GM19025 (cell line): ENCODE measurements around the gene DACT1.

Source experiments
- ATAC-seq: cut with Tn5 transposase; IDR thresholded peaks from one replicate; pipeline ENCODE4 v1.9.1; 2021; ENCODE audit warnings: mild to moderate bottlenecking, low read depth, moderate library complexity; ENCODE audit not compliant: unreplicated experiment

Gene DACT1

DNA sequence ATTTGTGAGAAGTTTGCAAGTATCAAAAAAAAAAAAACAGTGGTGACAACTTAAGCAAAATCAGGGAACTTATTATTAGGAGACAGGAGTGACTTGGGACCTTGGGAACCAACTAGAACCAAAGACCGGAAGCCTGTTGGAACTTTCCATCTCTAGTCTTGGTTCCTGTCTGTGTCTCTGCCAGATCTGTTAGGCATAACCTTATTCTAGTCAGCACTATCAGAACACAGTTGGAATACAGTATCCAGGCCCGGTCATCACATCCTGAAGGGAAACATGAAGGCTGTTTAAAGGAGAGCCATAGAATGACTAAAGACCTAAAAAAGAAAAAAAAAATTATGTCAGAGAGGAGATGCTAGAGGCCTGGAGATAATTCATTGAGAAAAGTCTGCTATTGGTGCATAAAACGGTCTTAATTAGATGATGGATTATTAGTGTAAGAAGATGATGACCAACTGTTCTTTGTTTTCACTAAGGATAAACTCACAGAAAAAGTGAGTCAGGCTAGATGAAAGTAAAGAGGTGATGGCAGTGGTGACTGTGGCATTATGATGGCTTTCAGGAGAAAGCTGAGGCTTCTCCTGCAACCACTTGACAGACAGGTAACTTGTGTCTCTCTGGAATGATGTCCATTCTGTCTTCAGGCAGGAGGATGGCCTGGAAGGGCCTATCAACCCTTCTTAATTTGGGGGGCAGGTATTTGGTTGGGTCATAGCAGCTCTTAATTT, 28.2 kb downstream of the DACT1 start:
- no peak for ATAC-seq

DNA sequence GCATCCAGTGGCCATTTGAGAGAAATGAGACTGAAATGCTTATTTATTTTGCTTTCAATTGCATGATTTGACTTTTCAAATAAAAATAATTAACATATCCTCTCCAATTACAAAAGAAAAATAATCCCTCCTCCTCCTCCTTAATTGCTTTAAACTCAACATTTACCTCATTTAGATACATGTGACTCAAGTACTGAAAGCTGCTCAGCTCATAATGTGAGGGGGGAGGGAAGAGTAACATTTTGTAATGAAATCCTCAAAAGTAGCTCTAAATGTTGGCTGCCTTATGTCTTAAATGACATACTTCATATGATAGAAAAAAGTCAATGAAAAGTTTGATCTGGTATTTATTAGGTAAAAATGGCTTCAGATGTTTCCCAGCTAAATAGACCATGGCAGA, 29.0 kb downstream of the DACT1 start:
- no peak for ATAC-seq

DNA sequence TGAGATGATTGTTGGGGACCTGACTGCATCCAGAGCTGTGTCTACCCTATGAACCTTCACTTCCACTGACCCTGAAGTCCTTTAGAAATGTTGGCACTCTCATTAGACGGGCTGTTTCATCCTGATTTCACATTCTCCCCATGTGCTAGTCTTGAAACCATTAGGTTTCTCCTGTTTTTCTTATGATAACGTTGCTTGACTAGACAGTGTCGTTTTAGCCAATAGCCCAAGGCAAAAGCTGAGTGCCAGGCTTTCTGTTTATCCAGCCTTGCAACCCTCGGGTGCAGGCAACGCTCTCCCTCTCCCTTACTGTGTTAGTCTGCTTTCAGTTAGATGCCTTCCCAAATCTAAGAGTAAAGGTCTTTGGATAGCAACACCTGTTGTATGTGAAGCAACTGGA, 30.1 kb downstream of the DACT1 start:
- ATAC-seq = no peak

DNA sequence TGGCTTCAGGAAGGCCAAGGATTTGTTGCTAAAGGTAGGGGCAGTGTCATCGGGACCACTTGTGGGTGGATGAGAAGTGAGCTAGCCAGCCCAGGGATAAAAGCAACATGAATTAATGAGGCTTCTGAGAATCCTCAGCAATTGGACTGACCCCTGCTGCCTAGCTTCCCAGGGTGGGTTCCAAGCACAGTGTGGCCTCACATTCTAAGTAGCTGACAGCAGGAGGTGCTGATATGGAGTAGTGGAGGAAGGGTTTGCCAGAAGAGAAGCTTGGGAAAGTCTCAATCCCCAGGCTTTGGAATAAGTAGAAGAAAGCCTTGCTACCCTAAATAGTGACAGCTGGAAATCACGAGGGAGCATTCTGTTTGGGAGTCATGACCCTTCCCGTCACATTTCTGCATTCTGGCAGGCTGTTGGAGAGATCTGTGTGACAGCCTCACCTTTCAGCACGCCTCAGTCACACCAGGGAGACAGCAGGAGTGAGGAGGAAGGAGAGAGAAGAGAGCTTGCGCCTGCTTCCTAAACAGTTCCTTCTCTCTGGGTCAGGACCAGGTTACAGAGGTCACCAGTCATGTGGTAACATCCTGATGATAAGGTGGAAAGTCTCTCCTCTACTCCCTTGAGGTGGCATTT, 31.2 kb downstream of the DACT1 start:
- ATAC-seq = no peak

DNA sequence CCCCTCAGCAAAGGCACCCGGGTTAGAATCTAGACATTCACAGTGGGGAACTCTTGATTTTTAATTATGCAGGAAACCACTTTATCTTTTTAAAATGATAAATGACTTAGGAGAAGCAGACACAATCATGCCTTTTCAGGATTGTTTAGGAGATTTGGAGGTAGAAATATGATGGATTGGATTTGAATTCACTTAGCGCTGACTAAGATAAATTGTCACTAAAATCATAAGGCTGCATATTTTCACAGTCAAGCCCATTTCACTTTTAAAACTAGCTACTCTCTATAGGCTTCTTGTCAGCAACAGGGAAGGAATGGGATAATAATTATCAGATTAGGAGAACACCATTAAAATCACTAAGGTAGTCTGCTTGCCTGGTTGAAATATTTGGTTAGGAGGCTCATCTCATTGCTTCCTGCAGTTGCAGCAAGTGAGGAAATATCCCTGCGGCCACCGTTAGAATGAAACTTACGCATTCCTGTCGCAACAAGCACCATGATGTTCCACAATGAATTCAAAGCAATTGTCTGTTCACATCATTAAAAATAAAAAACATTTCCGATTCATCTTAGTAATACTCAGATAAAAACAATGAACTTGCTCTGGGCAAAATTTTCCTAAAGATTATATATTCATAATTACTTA, 31.9 kb downstream of the DACT1 start:
- ATAC-seq = no peak

DNA sequence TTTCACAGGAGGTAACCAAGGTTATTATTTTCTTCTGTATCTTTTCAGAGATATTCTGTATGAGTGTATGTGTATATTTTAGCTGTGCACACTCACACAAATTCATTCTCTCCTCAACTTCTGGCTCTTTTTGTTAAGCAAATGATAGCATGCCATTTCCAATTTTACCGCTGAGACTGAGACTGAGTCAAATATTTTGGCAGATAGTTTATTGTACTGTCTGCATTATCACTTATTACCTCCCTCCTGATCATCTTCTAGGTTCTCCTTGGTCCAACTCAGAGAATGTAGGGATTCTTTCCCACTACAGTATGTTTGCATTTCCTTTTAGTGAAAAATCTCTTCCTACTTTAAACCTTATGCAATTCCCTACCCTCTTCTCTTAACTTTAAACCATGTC, 33.3 kb downstream of the DACT1 start:
- no peak for ATAC-seq

DNA sequence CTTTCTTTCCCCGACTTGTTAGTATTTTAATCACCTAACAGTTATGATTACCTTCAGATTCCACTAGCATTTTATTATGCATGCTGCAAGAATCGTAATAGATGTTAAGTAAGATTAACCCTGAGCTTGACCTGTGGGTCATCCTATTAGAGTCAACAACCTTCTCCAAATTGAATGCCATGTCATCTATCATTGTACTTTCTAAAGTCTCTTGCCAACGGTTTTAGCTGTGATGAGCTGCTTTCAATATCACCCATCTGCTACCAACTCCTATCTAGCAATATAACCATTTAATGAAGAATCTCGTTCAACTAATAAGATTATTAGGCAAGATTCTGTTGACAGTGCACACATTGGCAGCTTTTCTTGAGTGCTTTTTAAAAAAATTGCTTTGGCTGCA, 33.7 kb downstream of the DACT1 start:
- ATAC-seq = no peak

DNA sequence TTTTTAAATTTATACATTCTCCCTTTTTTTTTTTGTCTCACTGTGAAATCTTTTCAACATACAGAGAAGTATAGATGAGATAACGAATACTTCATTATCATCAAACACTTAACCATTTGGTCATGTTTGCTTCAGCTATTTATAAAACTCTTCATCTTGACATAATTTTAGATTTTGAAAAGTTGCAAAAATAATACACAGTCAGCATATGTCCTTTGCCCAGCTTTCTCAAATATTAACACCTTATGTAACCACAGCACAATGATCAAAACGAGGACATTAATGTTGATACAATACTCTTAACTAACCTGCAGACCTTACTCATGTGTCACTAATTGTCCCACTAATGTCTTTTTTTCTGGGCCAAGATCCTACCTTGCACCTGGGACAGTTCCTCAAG, 36.0 kb downstream of the DACT1 start:
- no peak for ATAC-seq

DNA sequence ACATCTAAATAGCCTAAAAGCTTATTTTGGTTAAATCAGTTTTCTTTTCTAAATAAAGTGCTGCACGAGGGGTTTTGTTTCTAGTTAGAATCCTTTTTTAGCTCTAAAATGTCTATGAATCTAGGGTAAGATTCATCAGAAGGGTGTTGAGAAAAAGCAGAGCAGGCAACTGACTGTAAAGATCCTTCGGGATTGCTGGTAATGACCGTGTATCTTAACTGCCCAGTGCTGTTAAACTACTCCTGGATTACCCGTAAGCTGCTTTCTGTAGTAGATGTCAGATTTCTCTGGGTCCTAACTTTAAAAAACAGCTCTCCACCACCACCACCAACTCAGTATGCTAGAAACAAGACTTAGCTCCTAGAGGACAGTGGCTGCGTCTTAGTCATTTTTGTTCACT, 39.2 kb downstream of the DACT1 start:
- no peak for ATAC-seq

DNA sequence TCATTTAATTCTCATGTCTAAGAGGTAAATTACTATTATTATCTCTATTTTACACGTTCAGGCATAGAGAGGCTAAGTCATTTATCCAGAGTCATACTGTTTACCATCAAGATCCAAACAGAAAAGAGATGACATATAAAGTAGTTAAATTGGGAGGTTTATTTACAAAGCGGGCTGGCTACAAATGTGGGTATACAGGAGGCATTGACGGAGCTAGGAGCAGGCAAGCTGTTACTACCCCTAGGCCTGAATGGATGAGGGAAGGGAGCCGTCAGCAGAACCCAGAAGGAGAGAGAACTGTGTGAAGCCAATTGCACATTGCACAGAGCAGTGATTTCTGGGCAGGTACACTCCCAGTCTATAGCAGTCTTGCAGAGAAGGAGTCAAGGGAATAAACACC, 39.8 kb downstream of the DACT1 start:
- ATAC-seq = no peak

DNA sequence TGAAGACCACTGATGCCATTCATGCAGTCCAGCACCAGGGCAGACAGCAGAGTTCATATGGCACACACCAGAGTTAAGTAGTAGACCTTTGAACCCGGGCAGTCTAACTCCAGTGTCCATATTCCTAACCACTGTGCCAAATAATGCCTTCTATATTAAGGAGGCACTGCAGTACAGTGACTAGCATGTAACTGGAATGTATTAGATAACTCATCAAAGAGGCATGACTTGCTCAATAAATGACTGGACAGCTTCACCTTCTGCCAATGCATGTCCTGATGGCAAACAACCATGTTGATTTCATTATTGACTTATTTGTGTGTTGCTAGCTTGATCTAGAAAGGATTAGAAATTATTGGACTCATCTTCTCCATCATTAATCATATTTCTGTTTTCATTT, 40.2 kb downstream of the DACT1 start:
- ATAC-seq = no peak

DNA sequence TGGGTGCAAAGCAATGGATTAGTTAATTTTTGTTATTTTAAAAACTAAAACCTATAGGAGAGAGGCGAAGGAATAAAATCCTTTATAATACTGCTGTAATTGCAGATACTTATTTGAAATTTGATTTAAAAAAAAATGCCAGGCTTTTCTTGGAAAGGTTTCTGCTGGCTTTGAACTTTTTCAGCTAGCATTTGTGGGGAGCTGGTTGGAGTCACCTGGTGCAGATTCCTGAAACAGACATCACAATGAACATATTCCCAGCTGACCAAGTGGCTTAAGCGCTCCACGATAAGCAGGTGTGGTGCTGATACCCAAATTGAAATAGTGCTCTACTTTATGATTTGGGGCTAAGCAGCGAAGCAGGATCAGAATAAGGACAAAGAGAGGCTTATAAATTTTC, 42.9 kb downstream of the DACT1 start:
- no peak for ATAC-seq

DNA sequence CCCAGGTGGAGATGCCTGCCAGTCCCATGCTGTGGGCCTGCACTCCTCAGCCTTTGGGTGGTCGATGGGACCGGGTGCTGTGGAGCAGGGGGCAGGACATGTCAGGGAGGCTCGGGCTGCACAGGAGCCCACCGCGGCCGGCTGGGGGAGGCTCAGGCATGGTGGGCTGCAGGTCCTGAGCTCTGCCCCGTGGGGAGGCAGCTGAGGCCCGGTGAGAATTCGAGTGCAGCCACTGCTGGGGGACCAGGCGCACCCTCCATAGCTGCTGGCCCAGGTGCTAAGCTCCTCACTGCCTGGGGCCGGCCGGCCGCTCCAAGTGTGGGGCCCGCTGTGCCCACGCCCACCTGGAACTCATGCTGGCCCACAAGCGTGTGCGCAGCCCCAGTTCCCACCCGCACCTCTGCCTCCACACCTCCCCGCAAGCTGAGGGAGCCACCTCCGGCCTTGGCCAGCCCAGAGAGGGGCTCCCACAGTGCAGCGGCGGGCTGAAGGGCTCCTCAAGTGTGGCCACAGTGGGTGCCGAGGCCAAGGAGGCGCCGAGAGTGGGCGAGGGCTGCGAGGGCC, 49.6 kb downstream of the DACT1 start:
- no peak for ATAC-seq

DNA sequence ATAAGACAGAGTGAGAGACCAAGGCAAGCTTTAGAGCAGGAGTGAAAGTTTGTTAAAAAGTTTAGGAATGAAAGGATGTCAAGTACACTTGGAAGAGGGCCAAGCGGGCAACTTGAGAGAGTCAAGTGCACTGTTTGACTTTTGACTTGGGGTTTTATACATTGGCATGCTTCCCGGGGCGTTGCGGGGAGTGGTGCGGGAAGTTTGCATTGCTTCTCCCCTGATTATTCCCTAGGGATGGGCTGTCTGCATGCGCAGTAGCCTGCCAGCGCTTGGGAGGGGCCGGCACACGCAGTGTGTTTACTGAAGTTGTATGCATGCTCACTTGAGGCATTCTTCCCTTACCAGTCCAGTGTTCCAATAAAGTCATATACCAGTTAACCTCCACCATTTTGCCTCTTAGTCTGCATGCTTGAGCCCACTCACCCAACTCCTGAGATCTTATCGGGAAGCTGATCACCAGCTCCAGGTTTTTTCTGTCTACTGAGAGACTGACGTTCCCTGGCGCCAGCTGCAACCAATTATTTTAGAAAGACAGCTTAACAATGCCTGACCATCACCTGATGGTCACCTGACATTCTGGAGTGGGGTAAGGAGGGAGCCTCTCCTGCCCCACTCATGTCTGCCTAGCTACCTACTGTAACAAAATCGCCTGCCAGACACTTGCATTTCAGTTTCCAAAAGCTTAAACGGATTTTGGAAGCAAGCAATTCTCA, 53.2 kb downstream of the DACT1 start:
- no peak for ATAC-seq

DNA sequence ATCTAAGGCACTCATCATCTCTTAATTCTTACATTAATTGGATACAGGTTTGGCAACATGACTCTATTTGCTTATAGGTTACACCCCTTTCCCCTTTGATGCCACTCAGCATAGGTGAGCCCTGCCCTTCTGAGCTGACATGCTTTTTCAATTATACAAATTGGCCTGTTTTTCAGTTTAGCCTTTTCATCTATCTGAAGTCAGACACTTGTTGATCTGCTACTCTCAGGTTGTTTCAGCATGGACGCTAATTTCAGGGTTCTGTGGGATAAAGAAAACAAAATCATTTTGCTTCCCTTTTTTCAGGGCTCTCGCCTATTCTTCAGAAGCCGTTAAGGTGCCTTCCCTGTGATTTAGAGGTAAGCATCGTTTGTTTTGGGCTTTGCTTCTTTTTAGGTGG, 55.3 kb downstream of the DACT1 start:
- no peak for ATAC-seq

DNA sequence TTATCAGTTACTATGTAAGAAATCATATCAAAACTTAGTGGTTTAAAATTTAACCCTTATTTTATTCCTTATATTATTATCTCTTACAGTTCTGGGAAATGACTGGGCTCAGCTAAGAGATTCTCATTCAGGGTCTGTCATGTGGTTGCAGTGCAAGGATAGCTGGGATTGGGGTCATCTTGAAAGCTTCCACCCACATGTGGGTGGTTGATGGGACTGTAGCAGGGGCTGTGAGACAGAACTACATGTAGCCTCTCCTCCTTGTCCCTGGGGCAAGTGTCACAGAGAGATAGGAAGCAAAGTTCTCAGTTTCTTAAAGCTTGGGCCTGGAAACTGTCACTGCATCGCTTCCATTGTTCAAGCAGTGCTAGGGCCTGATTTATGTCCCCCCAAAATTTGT, 57.8 kb downstream of the DACT1 start:
- no peak for ATAC-seq

DNA sequence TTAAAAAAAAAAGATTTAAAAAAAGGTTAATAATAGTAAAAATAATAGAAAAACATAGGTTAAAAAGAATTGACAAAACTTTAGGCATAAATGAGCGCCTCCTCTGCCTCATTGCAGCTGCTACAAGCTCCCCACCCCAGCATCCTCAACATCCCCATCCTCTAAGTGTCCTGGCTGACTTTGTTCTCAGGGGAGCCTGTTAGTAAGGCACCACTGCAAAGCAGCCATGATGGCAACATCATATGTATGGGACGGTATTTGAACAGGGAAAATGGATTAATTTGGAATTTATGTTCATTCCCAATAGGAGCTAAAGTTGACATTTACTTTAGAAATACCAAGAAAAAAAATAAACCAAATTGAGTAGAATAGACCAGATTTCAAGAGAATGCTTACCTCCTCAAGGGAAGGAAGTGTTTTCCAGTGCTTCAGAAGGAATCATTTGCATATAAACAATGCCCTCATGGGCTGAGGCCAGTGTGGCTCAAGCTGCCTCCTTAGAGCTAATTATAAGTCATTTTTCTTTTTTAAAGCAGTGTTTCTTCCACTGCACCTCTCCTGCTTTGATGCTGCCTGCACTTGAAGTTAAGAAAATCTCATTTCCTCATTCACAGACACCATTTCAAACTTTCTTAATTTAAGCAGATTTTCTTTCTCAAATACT, 59.6 kb downstream of the DACT1 start:
- ATAC-seq = no peak
